HG02885 (cell line): ENCODE data around the gene SIGLEC8.
"Not testable (repeated sequence)": the region's sequence is repeated elsewhere in the genome, so short reads cannot be mapped to it uniquely, and the experiment has no call there.

Experiments used
- ATAC-seq: cut with Tn5 transposase; IDR thresholded peaks from one replicate; pipeline ENCODE4 v1.9.1; 2021; ENCODE audit warnings: mild to moderate bottlenecking; ENCODE audit not compliant: unreplicated experiment, poor library complexity

The SIGLEC8 gene

DNA sequence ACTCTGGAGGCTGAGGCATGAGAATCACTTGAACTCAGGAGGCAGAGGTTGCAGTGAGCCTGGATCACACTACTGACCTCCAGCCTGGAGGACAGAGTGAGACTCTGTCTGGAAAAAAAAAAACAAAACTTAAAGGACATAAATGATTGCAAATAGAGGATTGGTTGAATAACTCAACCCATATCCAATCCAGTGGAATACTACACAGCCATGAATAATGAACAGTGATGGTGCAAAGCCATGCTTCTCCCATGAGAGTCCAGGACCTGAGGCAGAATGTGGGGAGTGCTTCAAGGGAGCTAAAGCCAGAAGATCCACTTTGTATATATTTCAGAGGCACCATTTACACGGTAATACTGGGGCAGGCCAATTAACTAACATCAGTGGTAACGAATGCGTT lies 17.9 kb upstream of the SIGLEC8 start:
- ATAC-seq = no peak

DNA sequence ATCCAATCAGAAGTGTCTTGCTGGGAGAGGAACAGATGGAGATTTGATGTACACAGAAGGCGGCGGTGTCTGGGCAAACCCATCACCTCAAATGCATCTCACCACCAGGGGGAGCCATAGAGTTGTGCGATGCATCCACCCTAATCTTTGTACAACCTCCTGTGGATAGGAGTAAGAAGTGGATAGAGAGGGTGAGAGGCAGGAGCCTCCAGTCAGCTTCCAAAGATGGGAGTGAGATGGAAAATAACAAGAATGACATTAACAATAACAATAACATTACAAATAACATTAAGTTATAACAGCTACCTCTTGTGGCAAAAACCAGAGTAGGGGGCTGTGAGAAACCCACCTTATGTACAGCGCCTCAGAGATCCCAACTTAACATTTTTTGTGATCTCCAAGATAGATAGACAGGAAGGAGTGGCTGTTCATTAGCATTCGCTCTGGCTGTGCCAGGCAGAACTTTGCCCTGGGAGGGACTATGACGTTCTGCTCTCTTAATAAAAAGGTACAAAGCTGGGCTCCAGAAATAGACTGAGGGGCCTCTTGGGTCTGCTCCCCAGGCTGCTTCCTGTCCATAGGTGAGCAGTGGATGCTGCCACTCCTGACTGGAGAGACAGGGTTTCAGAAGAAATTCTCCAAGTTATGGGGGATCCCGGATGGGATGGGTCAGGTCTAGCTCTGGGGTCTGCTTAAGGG lies 14.9 kb upstream of the SIGLEC8 start:
- ATAC-seq = no peak

DNA sequence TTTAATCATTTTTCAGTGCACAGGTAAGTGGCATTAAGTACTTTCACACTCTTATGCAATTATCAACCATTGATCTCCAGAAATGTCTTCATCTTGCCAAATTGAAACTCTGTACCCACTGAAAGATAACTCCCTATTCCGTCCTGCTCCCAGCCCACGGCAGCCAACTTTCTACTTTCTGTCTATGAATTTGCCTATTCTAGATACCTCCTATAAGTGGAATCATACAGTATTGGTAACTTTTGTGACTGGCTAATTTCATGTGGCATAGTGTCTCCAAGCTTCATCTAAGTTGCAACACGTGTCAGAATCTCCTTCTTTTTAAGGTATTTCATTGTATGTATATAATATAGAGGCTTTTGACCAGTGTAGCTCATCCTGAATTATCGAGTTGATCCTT lies 14.4 kb upstream of the SIGLEC8 start:
- ATAC-seq = no peak

DNA sequence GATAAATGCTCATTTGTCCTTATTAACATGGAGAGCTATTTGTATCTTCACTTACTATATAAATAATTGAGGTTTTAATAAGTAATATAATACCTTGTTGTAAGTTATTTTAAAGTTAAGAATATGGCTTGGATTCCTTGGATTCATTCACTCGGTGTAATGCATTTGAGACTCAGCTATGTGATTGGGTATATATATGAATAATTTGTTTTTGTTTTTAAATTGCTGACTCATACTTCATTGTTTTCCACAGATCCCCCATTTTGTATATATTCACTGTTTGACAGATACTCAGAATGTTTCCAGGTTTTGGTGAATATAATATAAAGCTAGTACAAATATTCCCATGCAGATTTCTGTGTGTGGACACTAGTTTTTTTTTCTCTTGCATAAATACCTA lies 13.3 kb upstream of the SIGLEC8 start:
- ATAC-seq = no peak

DNA sequence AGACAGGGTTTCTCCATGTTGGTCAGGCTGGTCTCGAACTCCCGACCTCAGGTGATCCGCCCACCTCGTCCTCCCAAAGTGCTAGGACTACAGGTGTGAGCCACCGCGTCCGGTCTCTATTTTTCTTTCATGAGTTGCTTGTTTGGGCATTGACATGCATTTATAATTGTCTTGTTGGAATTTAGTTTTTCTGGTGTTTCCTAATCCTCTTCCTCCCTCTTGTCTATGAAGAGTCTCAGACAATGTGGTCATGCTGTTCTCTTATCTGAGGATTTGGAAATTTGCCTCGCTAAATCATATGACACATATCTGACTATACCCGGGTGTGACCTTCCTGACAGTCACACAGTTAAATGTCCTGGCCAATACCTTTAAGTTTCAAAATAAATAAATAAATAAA lies 12.7 kb upstream of the SIGLEC8 start:
- no peak for ATAC-seq

DNA sequence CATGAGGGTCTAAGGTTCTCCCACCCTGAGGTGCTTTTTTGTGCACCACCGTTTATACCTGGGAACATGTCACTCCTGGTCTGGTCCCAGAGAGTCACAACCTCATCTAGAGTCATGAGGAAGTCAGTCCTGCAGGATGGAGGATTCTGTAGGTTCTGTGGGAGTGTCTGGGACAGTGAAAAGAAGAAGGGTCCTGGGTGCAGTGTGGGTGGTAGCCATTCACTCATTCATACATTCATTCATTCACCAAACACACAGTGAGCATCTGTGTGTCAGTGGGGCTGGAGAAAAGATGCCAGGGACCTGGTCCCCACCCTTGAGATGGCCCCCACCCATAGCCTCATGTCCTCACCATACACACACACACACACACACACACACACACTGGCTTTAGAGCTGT lies 11.4 kb upstream of the SIGLEC8 start:
- no peak for ATAC-seq

DNA sequence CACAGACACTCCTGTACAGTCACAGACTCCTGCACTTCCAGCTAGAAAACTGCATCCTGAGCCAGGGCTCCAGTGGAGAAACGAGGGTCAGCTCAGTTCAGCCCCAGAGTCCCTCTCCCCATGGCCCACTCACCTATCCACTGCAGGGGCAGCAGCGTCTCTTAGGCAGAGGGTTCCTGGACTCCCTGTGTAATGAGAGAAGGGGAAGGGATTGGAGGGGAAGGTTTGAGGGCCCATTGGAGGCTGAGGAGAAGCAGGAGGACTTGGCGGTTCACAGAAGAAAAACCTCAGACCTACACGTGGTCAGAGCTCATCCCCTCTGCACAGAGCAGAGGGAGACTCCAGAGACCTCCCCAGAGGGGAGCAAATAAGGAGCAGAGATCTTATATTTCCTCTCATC lies 10.9 kb upstream of the SIGLEC8 start:
- ATAC-seq = no peak

DNA sequence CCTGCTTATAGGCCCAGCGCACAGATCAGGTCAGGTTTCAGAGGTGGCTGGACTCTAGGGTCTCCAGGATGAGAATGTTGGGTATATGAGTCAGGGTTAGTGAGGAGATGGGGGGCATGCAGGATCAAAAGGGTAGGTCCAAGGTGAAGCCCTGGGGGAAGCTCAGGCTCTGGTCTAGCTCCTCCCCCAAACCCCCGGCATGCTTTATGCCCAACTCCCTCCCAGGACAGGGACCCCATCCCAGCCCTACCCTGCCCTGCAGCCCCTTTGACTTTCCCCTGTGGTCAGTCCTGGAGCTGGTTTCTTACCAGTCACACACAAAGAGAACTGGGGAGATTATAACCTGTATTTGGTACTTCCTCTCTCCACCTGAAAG lies 10.3 kb upstream of the SIGLEC8 start:
- ATAC-seq = no peak

DNA sequence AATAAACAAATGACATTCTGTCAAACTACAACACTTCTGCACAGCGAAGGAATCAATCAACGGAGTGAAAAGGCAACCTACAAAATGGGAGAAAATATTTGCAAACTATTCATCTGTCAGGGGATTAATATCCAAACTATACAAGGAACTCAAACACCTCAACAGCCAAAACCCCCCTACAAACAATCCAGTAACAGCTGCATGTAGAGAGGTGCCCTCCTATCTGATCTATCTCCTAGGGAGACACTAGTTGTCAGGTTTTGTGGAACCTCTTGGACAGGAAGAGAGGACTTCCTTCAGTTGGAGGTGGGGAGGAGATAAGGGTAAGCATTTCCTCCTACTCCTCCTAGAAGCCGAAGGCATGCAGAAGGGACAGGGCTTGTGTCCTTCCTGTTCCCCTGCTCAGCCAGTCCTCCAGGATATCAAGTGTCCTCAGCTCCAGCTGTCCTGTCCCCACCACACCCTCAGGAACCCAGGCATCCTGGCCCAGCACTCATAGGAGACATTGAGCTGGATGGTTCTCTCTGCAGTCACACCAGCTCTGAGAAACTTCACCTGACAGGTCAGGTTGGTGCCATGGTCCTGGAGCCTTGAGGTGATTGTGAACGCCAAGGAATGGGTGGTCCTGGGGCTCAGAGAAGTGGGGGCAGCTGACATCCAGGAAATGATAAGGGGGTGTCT lies 9.8 kb upstream of the SIGLEC8 start:
- ATAC-seq = no peak

DNA sequence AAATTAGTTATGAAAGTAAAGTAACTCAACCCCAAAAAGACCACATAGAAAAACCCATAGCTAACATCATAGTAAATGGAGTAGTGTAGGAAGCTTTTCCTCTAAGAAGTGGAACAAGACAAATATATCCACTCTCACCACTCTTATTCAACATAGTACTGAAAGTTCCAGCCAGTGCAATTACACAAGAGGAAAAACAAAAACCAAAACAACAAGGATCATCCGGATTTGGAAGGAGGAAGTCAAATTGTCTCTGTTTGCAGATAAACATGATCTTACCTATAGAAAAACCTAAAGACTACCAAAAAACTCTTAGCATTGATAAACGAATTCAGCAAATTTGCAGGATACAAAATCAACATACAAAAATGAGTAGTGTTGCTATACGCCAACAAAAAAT lies 8.5 kb upstream of the SIGLEC8 start:
- no peak for ATAC-seq

DNA sequence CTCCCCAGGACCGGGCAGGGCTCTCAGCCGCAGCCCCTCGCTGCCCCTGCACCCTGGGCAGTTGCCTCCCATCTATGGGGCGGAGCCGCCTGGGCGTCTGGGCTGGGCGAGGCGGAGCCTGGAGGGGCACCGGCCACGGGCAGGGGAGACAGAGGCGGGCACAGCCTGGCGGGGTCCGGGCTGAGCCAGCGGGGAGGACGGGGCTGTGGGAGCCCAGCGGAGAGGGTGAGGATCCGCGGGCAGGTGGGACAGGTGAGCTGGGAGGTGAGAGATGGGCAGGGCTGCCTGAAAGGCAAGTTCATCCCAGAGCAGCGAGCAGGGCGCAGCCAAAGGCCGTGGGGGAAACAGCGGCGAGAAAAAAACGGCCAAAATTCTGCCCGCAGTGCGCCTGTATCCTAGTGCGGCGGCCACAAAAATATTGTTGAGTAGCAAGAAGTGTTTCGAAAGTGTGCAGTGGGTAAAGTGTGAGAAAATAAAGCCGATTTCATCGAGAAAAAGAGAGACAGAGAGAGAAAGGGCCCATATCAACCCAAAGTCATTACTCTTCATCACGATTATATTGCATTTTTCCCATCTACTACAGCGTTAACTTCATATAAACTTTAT lies 5.8 kb upstream of the SIGLEC8 start:
- ATAC-seq = not testable (repeated sequence)

DNA sequence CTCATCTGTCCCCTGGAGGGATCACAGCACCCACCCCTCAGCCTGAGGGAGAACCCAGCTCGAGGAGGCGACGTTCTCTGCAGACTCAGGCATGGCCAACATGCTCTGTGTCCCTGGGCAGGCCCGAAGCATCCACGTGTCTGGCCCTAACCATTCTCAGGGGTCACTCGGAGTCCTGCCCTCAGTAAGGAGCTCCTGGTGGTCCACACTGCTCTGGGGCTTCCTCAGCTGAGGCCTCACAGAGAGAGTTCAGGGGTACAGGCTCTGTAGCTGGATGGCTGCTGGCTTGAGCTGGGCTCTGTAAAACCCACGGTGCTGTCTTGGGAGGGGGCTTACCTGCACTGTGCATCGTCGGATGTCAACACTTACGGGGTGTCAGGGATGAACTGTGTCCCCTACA lies 4.4 kb upstream of the SIGLEC8 start:
- no peak for ATAC-seq

DNA sequence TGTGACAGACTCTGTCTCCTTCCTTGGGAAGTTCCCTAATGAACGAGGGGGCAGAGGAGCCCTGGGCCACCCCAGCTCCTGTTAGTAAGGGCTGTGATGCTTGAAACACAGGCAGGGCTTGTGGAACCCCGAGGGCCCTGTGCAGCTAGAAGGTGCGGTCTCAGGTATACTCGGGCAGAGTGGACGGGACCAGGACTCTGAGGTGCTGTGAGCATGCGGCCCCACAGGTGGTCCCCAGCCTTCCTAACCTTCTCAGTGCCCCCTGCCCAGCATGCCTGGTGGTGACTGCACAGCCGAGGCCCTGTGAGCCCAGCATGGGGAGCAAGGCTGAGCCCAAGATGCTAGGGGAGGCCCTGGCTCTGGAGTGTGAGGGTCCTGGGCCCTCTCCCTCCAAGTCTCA lies 4.0 kb upstream of the SIGLEC8 start:
- ATAC-seq = no peak

DNA sequence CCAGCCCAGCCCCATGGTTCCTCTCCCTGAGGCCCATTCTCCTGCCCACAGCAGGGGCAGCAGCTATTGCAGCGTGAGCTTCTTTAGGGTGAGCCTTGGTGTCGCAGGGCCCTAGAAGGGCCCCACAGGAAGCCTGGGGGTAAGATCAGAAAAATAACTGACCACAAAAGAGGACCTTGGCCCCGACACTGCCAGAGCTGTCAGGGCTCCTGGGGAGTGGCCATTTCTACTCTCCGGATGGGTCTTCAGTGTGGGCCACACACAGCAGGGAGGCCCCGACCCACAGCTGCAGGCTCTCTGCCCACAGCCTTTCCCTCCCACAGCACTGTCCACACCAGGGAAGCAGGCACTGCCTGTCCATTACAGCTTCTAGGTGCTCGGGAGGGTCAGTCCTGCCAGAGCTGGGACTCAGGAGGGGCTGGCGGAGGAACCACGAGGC lies 3.5 kb upstream of the SIGLEC8 start:
- no peak for ATAC-seq

DNA sequence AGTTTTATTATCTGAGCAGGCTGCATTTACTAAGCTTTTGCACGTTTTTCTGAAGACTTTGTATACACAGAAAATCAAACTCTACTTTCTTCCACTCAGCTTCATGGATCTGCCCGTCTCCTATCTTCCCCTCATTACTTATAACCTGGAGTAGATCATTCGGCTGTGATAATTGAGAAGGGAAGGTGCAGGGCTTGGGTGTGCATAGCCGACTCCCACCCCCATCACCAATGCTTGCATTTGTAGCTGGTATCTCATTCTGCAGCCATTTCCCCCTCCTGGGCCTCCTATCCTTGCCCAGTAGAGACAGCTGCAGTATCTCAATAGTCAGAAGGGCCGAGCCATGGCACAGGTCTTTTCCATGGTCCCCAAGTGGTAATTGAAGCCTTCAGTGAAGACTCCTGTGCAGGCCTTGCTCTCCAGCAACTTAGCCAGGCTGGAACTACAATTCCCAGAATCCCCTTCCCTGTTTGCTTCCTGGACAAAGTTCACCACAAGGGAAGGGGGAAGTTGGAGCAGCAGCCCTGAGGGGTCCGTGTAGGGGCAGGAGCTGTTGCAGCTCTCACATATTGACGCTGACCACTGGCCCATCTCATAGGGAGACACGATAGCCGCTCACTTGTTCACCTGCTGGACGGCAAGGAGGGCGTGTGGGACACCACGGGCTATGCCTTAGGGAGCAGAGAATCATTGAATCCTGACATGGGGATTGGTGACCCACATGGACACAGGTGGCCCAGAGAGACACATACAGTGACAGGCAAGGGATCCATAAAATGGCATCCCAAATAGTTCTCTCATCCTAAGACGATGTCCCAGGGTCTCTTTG lies 2.1 kb upstream of the SIGLEC8 start:
- ATAC-seq = no peak

DNA sequence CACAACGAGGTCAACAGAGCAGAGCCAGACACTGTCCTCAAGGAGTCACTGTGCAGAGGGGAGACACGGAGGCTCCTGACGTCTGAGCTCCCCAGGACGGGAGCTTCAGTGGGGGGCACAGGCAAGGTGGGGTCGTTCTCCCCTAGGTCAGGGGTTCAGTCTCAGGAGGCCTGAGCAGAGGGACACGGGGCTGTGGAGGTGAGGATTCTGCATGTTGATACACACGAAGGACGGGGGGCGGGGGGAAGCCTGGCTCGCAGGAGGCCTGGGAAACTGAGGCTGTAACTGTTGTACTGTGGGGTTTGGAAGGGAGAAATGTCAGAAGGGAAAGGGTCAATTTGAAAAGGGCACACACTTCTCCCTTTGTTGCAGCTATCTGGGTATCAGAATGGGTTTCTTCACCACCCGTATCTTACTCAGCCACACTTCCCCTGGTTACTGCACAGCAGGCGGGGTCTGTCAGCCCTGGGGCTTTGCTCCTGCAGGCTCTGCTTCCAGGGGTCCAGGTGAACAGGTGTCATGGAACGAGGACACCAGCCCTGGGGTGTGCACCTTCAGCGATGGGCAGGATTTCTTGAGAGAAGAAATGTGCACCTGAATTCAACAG lies 748 bp upstream of the SIGLEC8 start:
- no peak for ATAC-seq

DNA sequence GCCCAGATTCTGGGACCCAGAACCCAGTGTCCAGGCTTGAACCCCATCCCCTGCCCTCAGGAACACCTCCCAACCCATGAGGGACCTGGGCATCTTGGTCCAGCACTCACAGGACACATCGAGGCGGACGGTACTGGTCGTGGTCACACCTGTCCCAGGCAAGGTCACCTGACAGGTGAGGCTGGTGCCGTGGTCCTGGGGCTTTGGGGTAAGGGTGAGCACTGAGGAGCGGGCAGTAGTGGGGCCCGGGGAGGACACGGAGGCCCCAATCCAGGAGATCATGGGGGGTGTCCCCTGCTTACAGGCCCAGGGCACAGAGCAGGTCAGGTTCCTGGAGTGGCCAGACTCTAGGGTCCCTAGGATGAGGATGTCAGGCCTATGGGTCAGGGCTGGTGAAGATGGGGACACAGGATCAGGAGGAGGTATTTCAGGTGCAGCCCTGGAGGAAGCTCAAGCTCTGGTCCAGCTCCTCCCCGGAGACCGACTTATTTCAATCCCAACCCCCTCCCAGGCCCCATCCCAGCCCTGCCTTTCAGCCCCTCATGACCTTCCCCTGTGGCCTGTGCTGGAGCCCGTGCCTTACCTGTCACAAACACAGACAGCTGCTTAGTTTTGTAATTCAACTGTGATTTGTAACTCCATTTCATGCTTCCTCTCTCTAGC lies 772 bp downstream of the SIGLEC8 start:
- ATAC-seq = no peak

DNA sequence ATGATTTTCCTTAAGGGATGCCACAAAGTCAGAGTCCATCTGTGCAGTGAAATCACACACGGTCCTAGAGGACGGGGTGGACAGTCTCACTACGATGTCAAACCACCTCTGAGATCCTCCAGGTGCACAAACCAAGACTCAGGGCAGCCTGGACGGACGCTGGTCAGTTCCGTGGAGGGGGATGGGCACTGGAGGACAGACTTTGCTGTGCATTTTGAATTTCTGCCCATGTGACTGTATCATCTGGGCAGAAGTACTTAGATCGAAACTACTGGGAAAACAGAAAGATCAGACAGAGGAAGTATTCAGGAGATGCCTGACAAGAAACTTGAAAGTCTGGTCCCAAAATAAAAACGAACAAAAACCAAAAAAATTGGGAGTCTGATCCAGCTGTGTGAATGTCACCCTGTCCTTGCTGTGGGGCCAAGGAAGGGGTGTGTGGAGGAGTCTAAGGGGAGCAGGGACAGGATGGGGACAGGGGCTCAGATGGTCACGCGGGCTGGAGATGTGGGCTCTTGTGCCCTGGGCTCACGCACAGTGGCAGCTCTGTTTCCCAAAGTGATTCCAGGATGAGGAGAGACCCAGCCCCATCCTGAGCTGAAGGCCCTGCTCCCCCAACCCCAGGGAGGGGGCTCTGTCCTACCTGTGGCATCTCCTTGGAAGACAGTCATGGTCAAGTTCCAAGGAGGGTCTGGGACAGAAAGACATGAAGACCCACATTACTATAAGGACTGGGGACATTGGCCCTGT lies 1.5 kb downstream of the SIGLEC8 start:
- no peak for ATAC-seq

DNA sequence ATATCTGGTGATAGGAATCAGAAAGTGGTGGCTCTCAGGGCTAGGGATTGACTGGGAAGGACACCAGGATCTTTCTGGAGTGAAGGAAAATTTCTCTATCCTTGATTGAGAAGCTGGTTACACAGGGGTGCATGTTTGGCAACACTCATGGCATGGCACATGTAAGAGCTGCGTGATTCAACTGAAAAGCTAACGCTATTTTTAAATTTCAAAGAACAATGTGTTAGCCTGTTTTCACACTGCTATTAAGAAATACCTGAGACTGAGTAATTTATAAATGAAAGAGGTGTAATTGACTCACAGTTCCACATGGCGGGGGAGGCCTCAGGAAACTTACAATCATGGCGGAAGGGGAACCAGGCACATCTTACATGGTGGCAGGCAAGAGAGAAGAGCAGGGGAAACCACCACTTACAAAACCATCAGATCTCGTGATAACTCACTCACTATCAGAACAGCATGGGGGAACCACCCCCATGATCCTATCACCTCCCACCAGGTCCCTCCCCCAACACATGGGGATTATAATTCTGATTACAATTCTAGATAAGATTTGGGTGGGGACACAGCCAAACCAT lies 7.4 kb downstream of the SIGLEC8 start:
- no peak for ATAC-seq
